ENCODE results near the gene CYTH4.

GRCh38 chr22:37335806-37336199, 53.5 kb downstream of the CYTH4 start:
- no peak for TF ChIP-seq REPIN1 (CRISPR knock-in tag; IDR thresholded peaks at IDR 0.05; ENCODE audit: borderline replicate concordance, low read depth)
- TF ChIP-seq PRDM4 (CRISPR knock-in tag; IDR thresholded peaks at IDR 0.05; ENCODE audit: borderline replicate concordance): no peak
- TF ChIP-seq PBX3 (CRISPR knock-in tag; IDR thresholded peaks at IDR 0.05; ENCODE audit: borderline replicate concordance): no peak
- no peak for TF ChIP-seq ZNF589 (CRISPR knock-in tag; conservative IDR thresholded peaks at IDR 0.05)
- TF ChIP-seq IRF1 (CRISPR knock-in tag; IDR thresholded peaks at IDR 0.05; ENCODE audit: low read depth): no peak
- no peak for TF ChIP-seq ZNF564 (CRISPR knock-in tag; IDR thresholded peaks at IDR 0.05)
- TF ChIP-seq CTCF (CRISPR knock-in tag; IDR thresholded peaks at IDR 0.05): no peak
- no peak for TF ChIP-seq POLR2AphosphoS5 (IDR thresholded peaks at IDR 0.05; ENCODE audit: low read depth, low read length)
- no peak for TF ChIP-seq MAX (IDR thresholded peaks at IDR 0.05)
- no peak for TF ChIP-seq MTF1 (CRISPR knock-in tag; IDR thresholded peaks at IDR 0.05)
- no peak for TF ChIP-seq ZBTB34 (CRISPR knock-in tag; IDR thresholded peaks at IDR 0.05)
- TF ChIP-seq ZNF580 (CRISPR knock-in tag; IDR thresholded peaks at IDR 0.05; ENCODE audit: borderline replicate concordance, low read depth): no peak
- TF ChIP-seq MLLT10 (CRISPR knock-in tag; IDR thresholded peaks at IDR 0.05): no peak
- no peak for TF ChIP-seq THAP7 (CRISPR knock-in tag; IDR thresholded peaks at IDR 0.05)
